GM12892 (cell line): ENCODE data around the gene SP5.

ENCODE experiments used
- POLR2A ChIP-seq: IDR thresholded peaks from 2 replicates; pipeline ENCODE4 v1.6.1; 2011; ENCODE audit warnings: low read depth, low read length, control low read depth
- TAF1 ChIP-seq: IDR thresholded peaks from 2 replicates; pipeline ENCODE4 v1.6.1; 2011; ENCODE audit warnings: low read depth, mild to moderate bottlenecking, control low read depth, low read length, borderline replicate concordance

DNA sequence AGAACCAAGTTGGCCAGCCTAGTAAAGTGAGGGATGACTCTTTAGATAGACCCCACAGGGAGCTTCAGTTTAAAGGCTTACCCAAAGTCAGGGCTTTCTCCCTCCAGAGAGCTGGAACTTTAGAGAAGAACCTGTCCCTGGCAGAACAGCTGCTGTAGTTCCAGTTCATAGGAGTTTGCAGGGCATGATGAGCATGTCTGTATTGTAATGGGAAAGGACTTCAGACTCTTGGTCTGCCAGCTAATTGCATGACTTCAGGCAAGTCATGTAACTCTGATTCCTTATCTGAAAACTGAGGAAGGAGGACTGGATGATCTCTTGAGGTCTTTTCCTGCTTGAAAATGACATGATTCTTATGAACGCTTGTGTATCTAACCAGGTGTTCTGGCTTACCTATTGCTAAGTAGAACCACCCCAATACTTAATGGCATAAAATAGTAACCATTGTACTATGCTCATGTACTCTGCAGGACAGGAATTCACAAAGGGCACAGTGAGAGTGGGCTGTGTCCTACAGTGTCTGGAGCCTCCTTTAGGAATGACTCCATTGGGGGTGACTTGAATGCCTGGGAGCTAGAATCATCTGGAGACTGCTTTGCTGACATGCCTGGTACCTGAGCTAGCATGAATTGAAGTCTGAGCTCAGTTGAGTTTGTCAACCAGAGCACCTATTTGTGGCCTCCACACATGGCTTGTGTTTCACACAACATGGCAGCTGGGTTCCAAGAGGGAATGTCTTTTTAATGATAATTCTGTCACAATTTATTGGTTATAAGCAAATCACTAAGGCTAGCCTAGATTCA is 18.9 kb downstream of the SP5 start:
- TF ChIP-seq TAF1 (no peak), POLR2A (no peak)
